HG03575 (cell line): ENCODE data around the gene PRKAB2.
"Not testable (repeated sequence)": the region's sequence is repeated elsewhere in the genome, so short reads cannot be mapped to it uniquely, and the experiment has no call there.

Experiments used
- ATAC-seq: cut with Tn5 transposase; IDR thresholded peaks from one replicate; pipeline ENCODE4 v1.9.1; 2021; ENCODE audit not compliant: unreplicated experiment, insufficient number of reproducible peaks, low FRiP score; ENCODE audit errors: extremely low read depth

PRKAB2 gene

DNA sequence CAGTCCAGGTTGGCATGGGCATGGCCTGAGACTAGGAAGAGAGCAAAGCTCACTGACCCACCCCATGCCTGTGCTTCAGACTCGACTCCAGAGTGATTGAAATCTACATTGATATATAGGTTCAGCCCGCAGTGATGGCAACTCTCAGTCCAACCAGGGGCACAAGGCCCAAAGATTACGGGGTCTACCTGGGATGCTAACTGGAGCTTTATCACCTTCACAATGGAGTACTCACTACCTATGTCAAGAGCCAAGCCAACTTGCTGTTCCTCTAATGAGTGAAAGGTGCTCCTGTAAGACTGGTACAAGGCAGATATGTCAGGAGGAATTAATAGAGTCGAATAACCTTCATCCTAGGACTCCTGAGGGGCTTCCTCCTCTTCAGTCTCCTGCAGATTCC is 57.2 kb downstream of the PRKAB2 start:
- ATAC-seq: not testable (repeated sequence)

DNA sequence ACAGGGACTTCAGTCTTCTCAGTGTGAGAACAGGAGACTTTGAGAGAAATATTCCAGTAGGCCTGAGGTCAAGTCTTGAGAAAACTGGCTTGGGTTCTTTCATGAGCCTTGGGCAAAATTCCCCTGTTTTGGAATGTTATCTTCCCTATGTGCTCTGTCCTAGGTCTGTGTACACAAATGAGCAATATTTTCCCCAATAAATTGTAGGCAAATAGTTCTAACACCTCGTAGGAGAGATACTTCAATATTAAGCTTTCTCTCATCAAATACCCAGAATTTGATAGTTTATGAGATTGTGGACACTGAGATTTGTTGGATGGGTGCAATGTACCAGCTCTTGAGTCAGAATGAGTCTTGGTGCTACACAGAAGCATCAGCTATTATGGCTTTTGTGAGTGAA is 57.9 kb downstream of the PRKAB2 start:
- not testable (repeated sequence) for ATAC-seq

DNA sequence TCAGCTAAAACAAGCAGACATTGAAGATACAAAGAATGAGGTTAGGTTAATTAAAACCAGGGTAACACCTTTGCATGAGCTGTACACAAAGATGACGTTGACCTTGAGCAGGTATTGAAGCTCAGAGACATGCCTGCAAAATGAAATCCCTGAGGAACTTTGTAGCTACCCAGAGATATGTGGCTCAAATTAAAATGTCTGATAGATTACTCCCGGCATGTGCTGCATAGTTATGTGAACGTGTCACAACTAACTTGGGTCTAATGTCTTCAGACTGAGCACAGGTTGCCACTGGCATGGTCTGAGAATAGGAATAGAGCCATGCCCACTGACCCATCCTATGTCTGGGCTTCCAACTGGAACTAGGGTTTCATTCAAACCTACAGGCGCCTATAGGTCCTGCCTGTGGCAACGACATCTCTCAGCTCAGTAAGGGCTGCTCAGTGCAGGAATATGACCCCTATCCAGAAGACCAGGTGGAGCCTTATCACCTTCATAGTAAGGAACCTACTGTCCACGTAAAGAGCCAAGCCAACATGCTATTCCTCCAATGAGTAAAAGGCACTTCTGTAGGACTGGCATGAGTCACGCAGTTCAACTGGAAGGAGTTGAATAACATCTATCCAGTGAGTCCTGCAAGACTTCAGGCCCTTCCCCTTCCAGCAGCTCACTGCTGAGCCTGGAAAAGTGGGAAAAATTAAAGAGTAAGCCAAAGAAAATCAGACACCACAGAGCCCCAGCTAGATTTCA is 60.7 kb downstream of the PRKAB2 start:
- no peak for ATAC-seq

DNA sequence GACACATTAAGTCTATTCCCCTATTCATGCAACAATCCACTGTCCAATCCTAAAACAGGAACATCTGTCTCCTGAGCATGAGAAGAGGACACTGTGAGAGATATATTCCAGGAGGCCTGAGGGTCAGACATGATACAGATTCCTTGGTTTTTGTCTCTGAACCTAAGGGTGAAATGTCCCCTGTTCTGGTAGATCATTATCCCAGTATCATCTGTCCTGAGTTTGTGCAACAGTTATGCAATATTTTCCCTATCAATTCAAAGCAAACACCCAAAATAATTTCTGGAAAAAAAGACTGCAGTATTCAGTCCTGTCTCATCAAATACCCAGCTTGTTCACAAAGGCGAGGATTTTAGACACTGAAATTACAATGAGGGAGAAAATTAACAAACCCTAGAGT is 61.4 kb downstream of the PRKAB2 start:
- ATAC-seq: no peak

DNA sequence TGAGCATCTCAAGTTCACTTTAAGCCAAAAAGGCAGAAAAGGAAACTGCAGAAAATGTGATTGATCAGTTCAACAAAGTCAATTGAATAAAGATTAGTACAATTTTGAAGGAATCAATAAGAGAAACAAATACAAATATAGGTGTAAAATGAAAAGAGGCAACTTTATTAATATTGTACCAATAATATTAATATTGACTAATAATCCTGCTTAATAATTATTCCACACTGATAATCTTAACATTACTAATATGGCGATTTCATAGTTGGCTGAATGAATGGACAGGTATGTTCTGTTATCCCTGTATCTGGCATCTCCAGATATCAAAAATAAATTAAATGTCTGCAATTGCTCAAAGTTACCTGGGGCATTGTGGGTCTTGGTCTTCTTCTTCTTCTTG is 61.8 kb downstream of the PRKAB2 start:
- no peak for ATAC-seq

DNA sequence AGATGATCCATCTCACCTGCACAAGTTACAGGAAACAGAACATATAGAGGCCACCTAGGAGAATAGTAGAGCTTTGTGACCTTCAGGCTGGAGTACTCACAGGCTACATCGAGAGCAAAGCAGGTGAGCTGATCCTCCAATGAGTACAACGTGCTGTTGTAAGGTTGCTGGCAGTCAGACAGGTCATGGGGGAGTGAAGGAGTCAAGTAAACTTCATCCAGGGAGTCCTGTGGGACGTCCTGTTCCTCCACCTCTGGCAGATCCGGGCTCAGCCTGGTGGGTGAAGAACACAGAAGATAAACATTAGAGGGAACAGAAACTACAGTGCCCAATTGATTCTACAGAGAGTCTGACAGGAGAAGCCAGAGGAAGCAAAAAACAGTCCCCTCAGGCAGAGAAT is 62.5 kb downstream of the PRKAB2 start:
- ATAC-seq: no peak

DNA sequence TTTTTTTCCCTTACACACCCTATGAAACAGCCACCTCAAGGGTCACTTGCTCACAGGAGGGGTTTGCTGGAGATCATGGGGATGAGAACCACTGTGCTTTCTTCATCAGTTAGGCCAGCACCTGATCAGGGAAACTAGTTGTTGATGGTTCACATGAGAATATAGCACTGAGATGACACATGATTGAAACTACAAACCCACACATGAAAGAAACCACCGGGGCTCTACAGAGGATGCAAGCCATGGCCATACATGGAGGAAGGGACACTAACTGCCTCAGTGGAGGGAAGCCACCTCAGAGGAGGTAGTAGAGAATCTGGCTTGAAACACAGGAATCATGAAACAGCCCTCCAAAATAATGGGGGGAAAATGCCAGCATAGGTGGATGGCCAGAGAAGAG is 63.2 kb downstream of the PRKAB2 start:
- ATAC-seq: no peak

DNA sequence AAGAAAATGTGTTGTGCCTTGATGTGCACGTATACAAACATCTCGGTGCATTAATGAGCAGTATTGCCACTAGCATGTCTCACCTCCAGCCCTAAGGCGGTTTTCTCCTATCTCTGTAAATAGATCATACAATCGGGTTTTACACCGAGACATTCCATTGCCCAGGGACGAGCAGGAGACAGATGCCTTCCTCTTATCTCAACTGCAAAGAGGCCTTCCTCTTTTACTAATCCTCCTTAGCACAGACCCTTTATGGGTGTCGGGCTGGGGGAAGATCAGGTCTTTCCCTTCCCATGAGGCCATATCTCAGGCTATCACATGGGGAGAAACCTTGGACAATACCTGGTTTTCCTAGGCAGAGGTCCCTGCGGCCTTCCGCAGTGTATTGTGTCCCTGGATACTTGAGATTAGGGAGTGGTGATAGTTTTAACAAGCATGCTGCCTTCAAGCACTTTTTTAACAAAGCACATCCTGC is 65.8 kb downstream of the PRKAB2 start:
- not testable (repeated sequence) for ATAC-seq

DNA sequence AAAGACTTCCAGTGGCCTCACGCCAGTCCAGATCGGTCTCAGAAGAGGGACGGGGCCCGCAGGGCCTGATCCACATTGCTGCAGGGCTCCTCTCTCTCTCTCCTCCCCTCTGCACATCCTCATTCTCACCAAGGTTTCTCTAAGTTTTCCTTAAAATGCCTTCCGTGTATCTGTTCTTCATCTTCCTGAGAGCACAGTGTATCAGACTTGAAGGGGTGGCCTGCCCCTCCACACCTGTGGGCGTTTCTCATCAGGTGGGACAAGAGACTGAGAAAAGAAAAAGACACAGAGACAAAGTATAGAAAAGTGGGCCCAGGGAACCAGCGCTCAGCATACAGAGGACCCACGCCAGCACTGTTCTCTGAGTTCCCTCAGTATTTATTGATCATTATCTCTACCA is 66.4 kb downstream of the PRKAB2 start:
- ATAC-seq: no peak
